Right lobe of liver (tissue), 4 donors: ENCODE data around the gene DLG2.

Source experiments
- CTCF ChIP-seq, 4 donors: fragments of 200-600 bp in 3 of 4; fragments of 450-650 bp in 1 of 4; IDR thresholded peaks; one replicate each; pipeline versions ENCODE4 v1.5.1 to v1.8.0; 2016 to 2022; ENCODE audit warnings: antibody characterized with exemption in 4 of 4, mild to moderate bottlenecking in 2 of 4
- POLR2A ChIP-seq: fragments of 450-650 bp; IDR thresholded peaks from one replicate; pipeline ENCODE4 v1.6.1; 2017; ENCODE audit warnings: antibody characterized with exemption, mild to moderate bottlenecking
- donor health status: DM: no; HTN: no; CAD: no.
- donor health status: DM: no; HTN: no; CAD: no.
- donor health status: DM: no; HTN: yes; CAD: no.

- TF ChIP-seq CTCF (IDR thresholded peaks at IDR 0.05): no peak
- no peak for TF ChIP-seq POLR2A
Measured at GRCh38 chr11:83574519-83574918, 2052.6 kb downstream of the DLG2 start.
